D721Med (cell line): ENCODE data around the gene TNFRSF14.

Experiments used
- DNase-seq: peaks from one replicate; pipeline ENCODE4 v3.0.0; 2011; ENCODE audit warnings: low spot score; ENCODE audit not compliant: insufficient read length
- FAIRE-seq: peaks from 2 replicates; lab custom pipeline; 2011; peaks lifted over from hg19 to GRCh38; lab: Jason Lieb, UNC
- CTCF ChIP-seq: IDR thresholded peaks from 2 replicates; pipeline ENCODE4 v1.5.1; 2012; ENCODE audit warnings: mild to moderate bottlenecking, control low read depth; ENCODE audit not compliant: insufficient read depth; ENCODE audit errors: missing control alignments

The TNFRSF14 gene

GRCh38 chr1:2586154-2587070 is 30.2 kb downstream of the TNFRSF14 start, which contains the start of gene PRXL2B:
TSS of gene PRXL2B (plus strand) at chr1:2586777. CDS start at chr1:2586886, 109 bp downstream.
- DNase-seq (peak; percentile 94), FAIRE-seq (no peak)
- no peak for TF ChIP-seq CTCF

- FAIRE-seq (no peak), DNase-seq (peak; percentile 36)
- no peak for TF ChIP-seq CTCF
These were observed 31.1 kb downstream of the TNFRSF14 start for GRCh38 chr1:2587071-2587859.

DNA sequence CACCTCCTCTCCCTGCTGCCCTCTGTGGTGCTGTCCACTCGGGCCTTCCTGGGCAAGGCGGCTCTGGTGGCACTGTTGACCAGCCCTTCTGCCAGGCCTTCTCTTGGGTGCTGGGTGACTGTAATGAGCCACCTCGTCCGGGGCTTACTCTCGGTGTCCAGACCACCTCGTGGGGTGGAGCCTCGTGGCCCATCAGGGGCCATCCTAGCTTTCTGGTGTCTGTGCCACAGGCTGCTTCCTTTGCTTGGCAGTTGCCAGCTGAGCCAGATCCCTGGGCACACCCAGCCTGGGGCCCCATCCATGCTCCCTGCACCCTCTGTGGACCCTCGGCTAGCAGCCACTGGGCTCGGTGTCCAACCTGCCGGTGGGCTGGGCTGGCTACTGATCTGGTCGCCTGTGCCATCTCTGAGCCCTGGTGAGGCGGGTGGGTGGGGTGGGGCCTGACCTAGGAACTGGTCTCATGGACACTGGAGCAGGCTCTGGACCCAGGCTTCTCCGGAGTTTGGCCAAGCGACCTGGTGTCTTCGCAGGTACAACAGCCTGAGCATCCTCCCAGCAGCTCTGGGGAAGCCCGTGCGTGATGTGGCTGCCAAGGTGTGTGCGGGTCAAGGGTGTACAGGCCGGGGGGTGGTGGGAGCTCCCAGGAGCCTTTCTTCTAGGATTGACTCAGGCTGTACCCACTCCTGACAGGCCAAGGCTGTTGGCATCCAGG is 31.8 kb downstream of the TNFRSF14 start:
- no peak for TF ChIP-seq CTCF
- FAIRE-seq (no peak), DNase-seq (no peak)

DNA sequence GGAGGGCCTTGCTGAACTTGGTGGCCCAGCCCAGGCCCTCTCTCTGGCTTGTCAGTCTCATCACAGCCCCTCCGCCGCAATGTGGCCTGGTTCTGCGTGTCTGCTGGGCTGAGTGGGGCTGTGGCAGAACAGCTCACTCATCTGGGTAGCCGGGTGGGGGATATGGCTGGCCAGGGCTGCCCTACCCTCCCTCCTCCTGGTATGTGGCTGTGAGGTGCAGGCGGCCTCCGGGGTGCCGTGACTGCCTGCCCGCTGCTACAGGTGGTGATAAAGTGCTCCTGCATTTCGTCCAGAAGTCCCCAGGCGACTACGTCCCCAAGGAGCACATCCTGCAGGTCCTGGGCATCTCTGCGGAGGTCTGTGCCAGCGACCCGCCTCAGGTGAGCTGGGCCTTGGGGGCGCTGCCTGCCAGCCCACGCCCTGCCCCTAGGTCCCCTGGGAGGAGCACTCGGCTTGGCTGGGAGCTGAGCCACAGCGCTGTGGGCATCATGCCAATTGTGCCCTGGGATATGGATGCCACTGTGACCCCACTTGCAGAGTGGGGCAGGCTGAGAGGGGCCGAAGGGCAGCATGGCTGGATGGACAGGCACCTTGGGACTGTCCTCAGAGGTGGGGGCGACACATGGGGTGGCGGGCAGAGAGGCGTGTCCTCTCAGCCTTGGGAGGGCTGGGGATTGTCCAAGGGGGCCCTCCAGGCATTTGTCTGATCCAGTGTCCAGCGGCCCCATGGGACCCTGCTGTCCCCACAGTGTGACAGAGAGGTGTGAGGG is 32.7 kb downstream of the TNFRSF14 start:
- no peak for FAIRE-seq
- no peak for DNase-seq
- no peak for TF ChIP-seq CTCF

DNA sequence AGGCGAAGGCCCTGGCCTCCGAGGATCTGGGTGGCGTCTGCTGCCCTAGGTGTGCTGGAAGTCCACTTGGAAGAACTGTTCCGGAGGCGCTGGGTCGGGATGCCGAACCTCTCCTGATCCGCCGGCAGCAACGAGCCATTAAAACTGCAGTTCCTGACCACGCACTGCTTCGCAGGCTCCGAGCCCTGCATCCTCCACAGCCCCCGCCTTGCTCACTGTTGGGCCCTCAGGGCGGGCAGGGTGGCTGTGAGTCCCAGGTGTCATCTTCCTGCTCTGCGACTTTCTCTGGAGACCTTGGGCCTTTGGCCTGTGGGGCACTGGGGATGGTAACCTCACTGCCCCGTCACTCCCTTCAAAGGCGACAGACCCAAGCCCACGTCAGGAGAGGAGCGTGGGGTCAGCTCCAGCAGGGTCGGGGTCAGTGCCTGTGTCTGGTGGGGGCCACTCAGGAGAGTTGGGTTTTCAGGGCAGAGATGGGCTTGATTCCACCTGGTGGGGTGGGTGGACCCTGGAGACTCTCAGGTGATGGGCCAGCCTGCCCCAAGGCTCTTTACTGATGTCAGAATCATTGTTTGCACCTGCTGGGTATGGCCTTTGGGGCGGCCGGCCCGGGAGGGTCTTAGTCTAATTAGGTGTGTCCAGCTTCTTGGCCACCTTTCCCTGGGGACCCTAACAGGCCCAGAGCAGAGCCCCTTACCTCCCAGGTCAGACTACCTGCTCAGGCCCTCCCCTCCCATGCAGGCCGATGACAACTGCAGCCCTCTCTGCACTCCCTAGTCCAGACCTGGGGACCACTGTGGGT is 33.5 kb downstream of the TNFRSF14 start:
- FAIRE-seq: no peak
- TF ChIP-seq CTCF: no peak
- no peak for DNase-seq
